ENCODE data around the gene LRRC10B.

Gene LRRC10B

GRCh38 chr11:61509043-61510029 lies 787 bp downstream of the LRRC10B start:
- DNase-seq (ENCODE audit: low read depth in 2 of 2, low spot score in 1 of 2): no peak

DNA sequence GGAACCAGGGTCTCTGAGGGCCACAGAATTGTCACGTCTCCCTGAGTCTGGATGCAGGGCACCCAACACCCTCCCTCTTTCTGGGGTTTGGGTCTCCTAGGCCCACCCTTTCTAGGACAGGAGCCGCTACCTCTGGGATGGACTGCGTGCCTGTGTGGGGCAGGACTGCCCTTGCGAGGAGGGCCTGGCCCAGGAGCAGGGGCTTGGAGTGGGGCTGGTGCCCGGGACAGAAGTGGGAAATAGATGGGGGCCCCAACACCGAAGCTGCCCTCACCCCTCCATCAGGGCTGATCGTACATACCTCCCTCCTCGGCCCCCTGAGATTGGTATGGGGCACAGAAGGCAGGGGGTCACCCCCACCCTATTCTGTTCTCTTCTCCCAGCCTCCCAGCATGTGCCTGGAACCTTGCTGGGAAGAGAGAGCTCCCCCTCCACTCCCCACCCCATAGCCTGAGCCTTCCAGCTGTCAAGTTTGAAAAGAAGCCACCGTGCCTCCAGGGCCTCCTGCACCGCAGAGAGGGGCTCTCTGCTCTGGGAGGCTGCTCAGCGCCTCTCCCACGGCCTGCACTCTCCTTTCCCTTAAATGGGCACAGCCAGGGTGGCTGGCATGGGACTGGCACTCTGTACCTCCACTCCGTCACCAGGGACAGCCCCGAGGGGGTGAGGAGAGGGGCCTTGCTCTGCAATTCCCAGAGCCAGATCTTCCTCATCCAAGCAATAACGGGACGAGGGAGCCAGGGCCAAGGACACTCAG lies 1.8 kb downstream of the LRRC10B start:
- DNase-seq (ENCODE audit: low read depth in 2 of 2, low spot score in 1 of 2): no peak

DNA sequence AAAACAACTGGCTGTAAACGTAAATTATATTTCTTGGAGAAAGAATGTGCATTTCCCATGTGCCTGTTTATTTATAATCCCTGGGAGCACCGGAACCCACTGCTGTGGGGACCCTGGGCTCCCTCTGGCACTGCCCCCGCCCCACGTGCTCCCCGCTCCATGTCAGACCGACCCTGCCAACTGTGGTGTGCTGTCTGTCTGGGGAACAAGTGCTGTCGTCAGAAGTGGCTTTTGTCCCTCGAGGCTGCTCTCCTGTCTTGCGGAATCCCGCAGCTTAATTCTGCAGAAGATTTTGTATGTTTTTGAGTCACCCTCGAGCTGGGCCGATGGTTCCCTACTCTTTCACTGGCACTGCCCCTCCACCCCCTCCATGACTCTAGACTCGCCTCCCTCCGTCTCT lies 2.4 kb downstream of the LRRC10B start:
- no peak for DNase-seq (ENCODE audit: low read depth in 2 of 2, low spot score in 1 of 2)

- DNase-seq (ENCODE audit: low read depth in 2 of 2, low spot score in 1 of 2): no peak
Measured at GRCh38 chr11:61511383-61511782, 2.8 kb downstream of the LRRC10B start.

DNA sequence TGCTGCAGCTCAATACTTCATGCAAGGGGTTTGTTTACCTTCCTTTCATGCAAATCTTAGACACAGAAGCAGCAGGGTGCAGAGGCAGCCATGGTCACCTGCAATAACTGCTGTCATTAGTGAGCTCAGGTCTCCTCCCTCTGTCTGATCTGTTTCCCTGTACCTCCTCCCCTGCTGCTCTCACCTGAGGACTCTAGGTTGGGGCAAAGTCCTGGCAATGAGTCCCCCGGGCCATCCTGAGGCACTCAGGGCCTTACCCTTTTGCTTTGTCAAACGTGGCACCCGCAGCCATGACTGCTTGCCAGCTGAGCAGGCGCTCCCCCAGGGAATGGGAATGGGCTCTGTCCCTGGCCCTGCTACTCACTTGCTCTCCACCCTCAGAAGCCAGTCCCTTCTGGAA lies 3.9 kb downstream of the LRRC10B start:
- no peak for DNase-seq (ENCODE audit: low read depth in 2 of 2, low spot score in 1 of 2)

- no peak for DNase-seq (ENCODE audit: low read depth in 2 of 2, low spot score in 1 of 2)
Measured at GRCh38 chr11:61513143-61513765, 4.7 kb downstream of the LRRC10B start.

- no peak for DNase-seq (ENCODE audit: low read depth in 2 of 2, low spot score in 1 of 2)
Measured at GRCh38 chr11:61514050-61514917, 5.7 kb downstream of the LRRC10B start.

GRCh38 chr11:61515686-61516085 lies 7.1 kb downstream of the LRRC10B start:
- DNase-seq (ENCODE audit: low read depth in 2 of 2, low spot score in 1 of 2): no peak

DNA sequence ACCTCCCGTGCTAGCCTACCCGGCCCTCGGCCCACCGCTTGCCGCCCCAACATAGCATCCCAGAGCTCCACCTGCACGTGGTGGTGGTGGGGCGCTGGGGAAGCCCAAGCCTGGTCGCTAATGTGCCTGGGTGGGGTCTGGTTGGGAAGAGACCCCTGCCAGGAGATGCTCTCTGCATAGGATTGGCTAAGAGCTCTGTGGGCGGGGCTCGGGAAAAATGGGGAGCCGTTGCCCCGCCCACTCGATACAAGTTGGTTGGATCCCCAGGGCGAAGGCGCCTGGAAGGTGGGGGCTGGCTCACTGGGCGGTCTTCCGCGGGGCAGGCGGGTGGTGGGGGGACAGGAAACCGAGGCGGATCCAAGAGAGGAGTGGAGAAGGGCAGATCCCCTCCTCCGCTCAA lies 7.6 kb downstream of the LRRC10B start:
- no peak for DNase-seq (ENCODE audit: low read depth in 2 of 2, low spot score in 1 of 2)

GRCh38 chr11:61516675-61517572 lies 8.4 kb downstream of the LRRC10B start:
- DNase-seq (ENCODE audit: low read depth in 2 of 2, low spot score in 1 of 2): peak; percentile 30 to 39

DNA sequence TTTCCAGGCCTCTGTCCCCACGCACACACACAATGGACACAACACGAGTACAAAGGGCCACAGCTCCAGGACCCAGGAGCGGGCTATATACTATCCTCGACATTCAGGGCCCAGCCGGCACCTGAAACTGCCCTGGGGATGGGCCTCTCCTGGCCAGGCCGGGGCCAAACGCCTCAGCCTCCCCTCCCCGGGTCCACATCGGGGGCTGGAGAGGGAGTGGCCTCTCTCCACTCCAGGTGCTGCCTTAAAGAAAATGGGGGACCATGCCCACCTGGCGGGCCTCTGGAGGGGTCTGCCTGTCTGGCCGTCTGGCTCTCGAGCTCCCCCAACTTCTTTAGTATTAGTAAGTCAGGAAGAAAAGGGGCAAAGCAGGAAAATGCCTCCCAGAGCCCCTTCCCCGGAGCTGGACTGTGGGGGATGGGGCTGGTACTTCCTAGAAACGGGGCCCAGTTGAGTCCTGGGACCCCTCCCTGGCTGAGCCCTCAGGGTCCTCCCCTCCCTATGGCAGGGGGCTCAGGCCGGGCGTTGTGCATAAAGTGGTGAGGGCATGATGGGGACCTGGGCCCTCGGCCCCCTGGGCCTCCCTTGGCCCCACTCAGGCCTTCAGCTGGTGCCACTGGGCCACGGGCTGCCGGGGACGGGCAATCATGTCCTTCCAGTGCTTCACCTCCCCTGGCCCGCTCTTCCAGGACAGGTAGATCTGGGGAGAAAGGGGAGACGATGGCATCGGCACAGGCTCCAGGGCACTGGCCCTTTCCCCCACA lies 9.7 kb downstream of the LRRC10B start:
- no peak for DNase-seq (ENCODE audit: low read depth in 2 of 2, low spot score in 1 of 2)

DNA sequence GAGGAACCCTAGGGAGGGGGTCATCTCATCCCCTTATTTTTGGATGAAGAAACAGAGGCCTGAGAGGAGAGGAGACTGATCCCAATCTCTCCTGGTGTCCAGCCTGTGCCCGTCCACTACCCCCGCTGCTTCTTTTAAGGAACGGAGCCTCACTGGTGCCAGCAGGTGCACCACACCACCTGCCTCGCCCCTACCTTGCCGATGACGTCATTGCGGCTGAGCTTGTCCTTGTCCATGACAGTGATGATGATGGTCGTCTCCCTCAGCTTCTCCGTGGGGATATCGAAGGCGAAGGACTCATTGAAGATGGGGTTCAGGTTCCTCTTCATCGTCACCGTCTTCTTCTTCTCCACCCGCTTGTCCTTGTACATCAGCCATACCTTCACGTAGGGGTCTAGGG lies 14.3 kb downstream of the LRRC10B start:
- no peak for DNase-seq (ENCODE audit: low read depth in 2 of 2, low spot score in 1 of 2)

GRCh38 chr11:61524446-61524845 lies 15.9 kb downstream of the LRRC10B start:
- no peak for DNase-seq (ENCODE audit: low read depth in 2 of 2, low spot score in 1 of 2)

DNA sequence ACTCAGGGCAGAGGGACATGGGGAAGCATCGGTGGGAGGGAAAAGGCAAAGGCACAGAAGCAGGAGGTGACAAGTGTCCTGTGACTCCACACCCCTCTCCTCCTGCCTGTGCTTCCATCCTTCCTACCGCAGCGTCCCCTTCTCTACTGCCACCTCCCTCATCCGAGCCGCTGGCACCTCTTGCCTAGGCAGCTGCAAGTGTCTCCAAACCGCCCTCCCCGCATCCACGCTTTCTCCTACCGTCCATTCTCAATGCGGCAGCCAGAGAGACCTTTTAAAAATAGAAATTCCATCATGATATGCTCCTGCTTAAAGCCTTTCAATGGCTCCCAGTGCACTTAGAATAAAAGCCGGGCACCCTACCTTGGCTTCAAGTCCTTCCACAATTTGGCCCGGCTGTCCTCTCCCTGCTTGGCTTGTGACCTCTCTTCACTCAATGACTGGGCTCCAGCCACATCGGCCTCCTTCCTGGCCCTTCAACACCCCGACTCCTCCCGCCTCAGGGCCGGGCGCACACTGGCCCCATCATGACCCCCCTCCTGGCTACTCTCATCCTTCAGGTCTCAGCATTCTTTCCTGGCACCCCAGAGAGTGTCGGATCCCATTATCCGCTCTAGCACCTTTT lies 16.5 kb downstream of the LRRC10B start:
- no peak for DNase-seq (ENCODE audit: low read depth in 2 of 2, low spot score in 1 of 2)

DNA sequence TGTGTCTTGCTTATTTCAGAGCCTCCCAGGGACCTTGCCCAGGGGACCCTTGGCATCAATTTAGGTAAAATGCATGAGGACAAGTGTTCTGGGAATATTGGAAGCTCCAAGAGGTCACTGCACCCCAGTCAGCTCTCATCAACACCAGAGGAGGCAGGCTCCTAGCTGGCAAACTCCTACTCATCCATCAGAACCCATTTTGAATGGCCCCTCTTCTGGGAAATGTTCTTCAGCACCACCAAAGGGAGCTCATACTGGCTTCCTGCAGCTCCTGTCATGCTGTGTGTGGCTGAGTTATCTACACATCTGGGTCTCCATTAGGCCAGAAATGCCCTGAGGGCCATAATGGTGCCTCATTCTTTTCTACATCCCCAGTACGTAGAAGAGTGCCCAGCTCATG lies 17.7 kb downstream of the LRRC10B start:
- DNase-seq (ENCODE audit: low read depth in 2 of 2, low spot score in 1 of 2): no peak

GRCh38 chr11:61526956-61527731 lies 18.6 kb downstream of the LRRC10B start:
- DNase-seq (ENCODE audit: low read depth in 2 of 2, low spot score in 1 of 2): no peak

- DNase-seq (ENCODE audit: low read depth in 2 of 2, low spot score in 1 of 2): no peak
Measured at GRCh38 chr11:61528114-61528513, 19.6 kb downstream of the LRRC10B start.

All from stimulated activated CD8-positive, alpha-beta memory T cell treated with anti-CD3 and anti-CD28 coated beads, Interleukin-4, amount 100 ng/mL, for 1 hour (primary cell).